ENCODE measurements around the gene SLIT1.

- TF ChIP-seq CTCF (conservative IDR thresholded peaks at IDR 0.05; ENCODE audit: low read length): no peak
- no peak for TF ChIP-seq EZH2phosphoT487 (IDR thresholded peaks at IDR 0.05; ENCODE audit: borderline replicate concordance, low read depth, low read length)
Observed at GRCh38 chr10:97115846-97116245, 69.9 kb downstream of the SLIT1 start.
